ENCODE data around the gene CNGA4.
"Not testable (repeated sequence)": the region's sequence is repeated elsewhere in the genome, so short reads cannot be mapped to it uniquely, and the experiment has no call there.

The CNGA4 gene

DNA sequence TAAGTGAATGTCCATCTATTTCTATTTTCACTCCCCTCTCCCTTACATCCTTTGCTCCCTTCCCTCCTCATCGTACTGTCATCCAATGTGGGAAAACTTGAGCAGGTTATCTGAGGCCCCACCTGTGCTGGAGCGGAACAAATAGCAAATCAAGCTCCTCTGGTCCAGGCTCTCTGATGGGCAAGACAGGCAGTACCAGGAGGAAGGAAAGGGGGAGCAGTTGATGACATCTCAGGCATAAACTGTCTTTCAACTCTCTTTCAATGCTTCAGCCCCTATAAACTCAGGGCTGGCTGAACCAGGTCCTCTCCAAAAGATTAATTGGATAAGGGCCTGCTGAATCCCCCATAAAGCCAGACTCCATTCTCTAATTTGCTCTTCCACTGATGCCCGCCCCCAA, 19.3 kb downstream of the CNGA4 start:
- H3K27ac ChIP-seq (ENCODE audit: low read depth, low read length) = no peak overlapping the region
- no peaks in the 10 kb centered on the region for H3K9me3 ChIP-seq (ENCODE audit: control insufficient read depth in 5 of 5, low read length in 5 of 5)
- H3K9ac ChIP-seq (ENCODE audit: low read length in 5 of 5) = no peak overlapping the region
- peaks cover 0 to 17% (median 12%) of the 10 kb centered on the region in 5 donors for H3K4me1 ChIP-seq (ENCODE audit: control insufficient read depth in 5 of 5, insufficient read depth in 5 of 5, low read length in 5 of 5)
- no peak overlapping the region for H3K4me3 ChIP-seq (ENCODE audit: low read depth in 1 of 5, low read length in 5 of 5)
- peaks cover 20 to 46% (median 26%) of the 10 kb centered on the region in 5 donors for H3K27me3 ChIP-seq (ENCODE audit: control insufficient read depth in 5 of 5, insufficient read depth in 4 of 5, low read length in 5 of 5)
- no peaks in the 10 kb centered on the region for H3K36me3 ChIP-seq (ENCODE audit: control insufficient read depth in 5 of 5, insufficient read depth in 5 of 5, low read length in 5 of 5)

DNA sequence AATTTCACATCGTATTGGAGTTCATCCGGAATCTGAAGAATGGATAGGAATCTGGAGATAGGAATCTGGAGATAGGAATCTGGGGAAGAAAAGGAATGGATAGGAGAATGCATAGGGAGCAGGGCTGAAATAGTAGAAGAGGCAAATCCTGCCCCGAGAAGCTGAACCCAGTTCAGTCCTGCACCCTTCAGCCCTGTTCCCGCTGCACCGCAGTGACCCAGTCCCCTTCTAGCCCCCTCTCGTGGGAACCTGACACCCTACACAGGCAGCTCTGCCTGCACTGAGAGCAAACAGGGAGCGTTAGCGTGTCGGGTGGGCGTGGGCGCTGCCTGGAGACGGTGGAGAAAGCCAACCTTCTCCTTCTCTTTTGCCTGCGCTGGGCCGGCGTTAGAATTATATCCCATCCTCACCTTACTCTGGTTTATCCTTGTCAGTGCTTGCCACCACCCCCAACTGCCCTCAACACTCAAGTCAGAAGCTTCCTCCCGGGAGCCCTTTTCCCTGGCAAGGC, 19.7 kb downstream of the CNGA4 start:
- peaks cover 0 to 17% (median 12%) of the 10 kb centered on the region in 5 donors for H3K4me1 ChIP-seq (ENCODE audit: control insufficient read depth in 5 of 5, insufficient read depth in 5 of 5, low read length in 5 of 5)
- H3K9me3 ChIP-seq (ENCODE audit: control insufficient read depth in 5 of 5, low read length in 5 of 5) = no peaks in the 10 kb centered on the region
- peak overlapping the region in 4 of 5 donors; percentile 20 to 59 (median 54) for H3K4me3 ChIP-seq (ENCODE audit: low read depth in 1 of 5, low read length in 5 of 5)
- no peak overlapping the region for H3K27ac ChIP-seq (ENCODE audit: low read depth, low read length)
- H3K27me3 ChIP-seq (ENCODE audit: control insufficient read depth in 5 of 5, insufficient read depth in 4 of 5, low read length in 5 of 5) = peaks cover 20 to 46% (median 26%) of the 10 kb centered on the region in 5 donors
- H3K36me3 ChIP-seq (ENCODE audit: control insufficient read depth in 5 of 5, insufficient read depth in 5 of 5, low read length in 5 of 5) = no peaks in the 10 kb centered on the region
- no peak overlapping the region for H3K9ac ChIP-seq (ENCODE audit: low read length in 5 of 5)

DNA sequence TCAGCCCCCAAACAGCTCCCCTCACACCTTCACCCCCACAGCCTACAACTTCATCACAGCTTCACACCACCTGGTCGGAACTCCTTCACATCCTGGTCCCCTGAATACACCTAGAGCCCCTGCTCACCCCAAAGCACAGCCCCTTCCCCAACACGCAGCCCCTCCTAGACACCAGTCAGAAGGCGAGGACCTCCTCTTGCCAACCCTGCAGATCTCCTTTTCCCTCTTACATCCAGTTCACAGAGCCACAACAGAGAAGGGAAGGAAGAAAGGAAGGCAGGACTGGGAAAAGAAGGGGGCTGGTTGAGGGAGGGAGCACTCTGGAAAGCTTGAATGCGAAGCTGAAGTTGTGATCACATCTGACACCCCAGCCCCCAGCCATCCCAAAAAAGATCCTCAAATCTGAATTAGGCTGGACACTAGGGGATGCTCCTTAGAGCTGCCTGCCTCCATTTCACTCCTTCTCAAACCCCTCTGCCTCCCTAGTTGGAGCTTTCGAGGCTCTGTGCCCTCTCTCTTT, 21.4 kb downstream of the CNGA4 start:
- no peak overlapping the region for H3K27ac ChIP-seq (ENCODE audit: low read depth, low read length)

GRCh38 chr11:6263662-6264061, 24.8 kb downstream of the CNGA4 start:
- Histone ChIP-seq H3K4me1 (ENCODE audit: control insufficient read depth in 5 of 5, insufficient read depth in 5 of 5, low read length in 5 of 5) (peaks cover 0 to 14% (median 9%) of the 10 kb centered on the region in 5 donors), H3K4me3 (ENCODE audit: low read depth in 1 of 5, low read length in 5 of 5) (no peak overlapping the region), H3K9ac (ENCODE audit: low read length in 5 of 5) (no peak overlapping the region), H3K27me3 (ENCODE audit: control insufficient read depth in 5 of 5, insufficient read depth in 4 of 5, low read length in 5 of 5) (peaks cover 11 to 23% (median 16%) of the 10 kb centered on the region in 5 donors), H3K36me3 (ENCODE audit: control insufficient read depth in 5 of 5, insufficient read depth in 5 of 5, low read length in 5 of 5) (no peaks in the 10 kb centered on the region), H3K9me3 (ENCODE audit: control insufficient read depth in 5 of 5, low read length in 5 of 5) (no peaks in the 10 kb centered on the region), H3K27ac (ENCODE audit: low read depth, low read length) (no peak overlapping the region)

More for the DNA sequence above, 21.4 kb downstream of the CNGA4 start:
- Histone ChIP-seq H3K4me3 (ENCODE audit: low read depth in 1 of 5, low read length in 5 of 5) (no peak overlapping the region), H3K9ac (ENCODE audit: low read length in 5 of 5) (no peak overlapping the region), H3K4me1 (ENCODE audit: control insufficient read depth in 5 of 5, insufficient read depth in 5 of 5, low read length in 5 of 5) (peaks cover 0 to 17% (median 12%) of the 10 kb centered on the region in 5 donors), H3K36me3 (ENCODE audit: control insufficient read depth in 5 of 5, insufficient read depth in 5 of 5, low read length in 5 of 5) (no peaks in the 10 kb centered on the region), H3K27me3 (ENCODE audit: control insufficient read depth in 5 of 5, insufficient read depth in 4 of 5, low read length in 5 of 5) (peaks cover 20 to 43% (median 29%) of the 10 kb centered on the region in 5 donors), H3K9me3 (ENCODE audit: control insufficient read depth in 5 of 5, low read length in 5 of 5) (no peaks in the 10 kb centered on the region)

DNA sequence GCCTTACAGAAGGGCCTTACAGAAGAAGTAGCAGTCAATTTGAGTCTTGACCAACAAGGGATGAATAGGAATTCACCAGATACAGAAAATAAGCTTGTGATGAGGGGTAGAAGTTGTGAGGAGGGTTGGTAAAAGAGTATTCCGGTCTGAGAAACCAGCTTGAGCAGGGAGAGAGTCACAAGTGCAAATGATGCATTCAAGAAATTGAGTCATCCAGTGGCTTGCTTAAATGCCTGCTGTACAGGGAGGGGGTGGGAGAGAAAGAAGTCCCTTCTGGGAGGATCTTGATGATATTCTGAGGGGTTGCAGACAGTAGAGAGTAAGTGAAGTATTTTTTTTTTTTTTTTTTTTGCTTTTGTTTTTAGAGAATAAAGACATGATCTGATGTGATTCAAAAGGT, 29.9 kb downstream of the CNGA4 start:
- H3K4me1 ChIP-seq (ENCODE audit: control insufficient read depth in 5 of 5, insufficient read depth in 5 of 5, low read length in 5 of 5) = no peaks in the 10 kb centered on the region
- H3K27me3 ChIP-seq (ENCODE audit: control insufficient read depth in 5 of 5, insufficient read depth in 4 of 5, low read length in 5 of 5) = peaks cover 3 to 7% (median 3%) of the 10 kb centered on the region in 5 donors
- H3K9ac ChIP-seq (ENCODE audit: low read length in 5 of 5) = no peak overlapping the region
- H3K4me3 ChIP-seq (ENCODE audit: low read depth in 1 of 5, low read length in 5 of 5) = no peak overlapping the region
- H3K36me3 ChIP-seq (ENCODE audit: control insufficient read depth in 5 of 5, insufficient read depth in 5 of 5, low read length in 5 of 5) = no peaks in the 10 kb centered on the region
- no peak overlapping the region for H3K27ac ChIP-seq (ENCODE audit: low read depth, low read length)
- no peaks in the 10 kb centered on the region for H3K9me3 ChIP-seq (ENCODE audit: control insufficient read depth in 5 of 5, low read length in 5 of 5)

- Histone ChIP-seq H3K9ac (ENCODE audit: low read length in 5 of 5) (no peak overlapping the region), H3K36me3 (ENCODE audit: control insufficient read depth in 5 of 5, insufficient read depth in 5 of 5, low read length in 5 of 5) (no peaks in the 10 kb centered on the region), H3K9me3 (ENCODE audit: control insufficient read depth in 5 of 5, low read length in 5 of 5) (no peaks in the 10 kb centered on the region), H3K27ac (ENCODE audit: low read depth, low read length) (no peak overlapping the region), H3K4me3 (ENCODE audit: low read depth in 1 of 5, low read length in 5 of 5) (no peak overlapping the region), H3K27me3 (ENCODE audit: control insufficient read depth in 5 of 5, insufficient read depth in 4 of 5, low read length in 5 of 5) (peaks cover 0 to 7% (median 3%) of the 10 kb centered on the region in 5 donors), H3K4me1 (ENCODE audit: control insufficient read depth in 5 of 5, insufficient read depth in 5 of 5, low read length in 5 of 5) (no peaks in the 10 kb centered on the region)
These were observed 31.1 kb downstream of the CNGA4 start for GRCh38 chr11:6269994-6270393.

GRCh38 chr11:6270584-6271246, 31.8 kb downstream of the CNGA4 start:
- no peak overlapping the region for H3K4me3 ChIP-seq (ENCODE audit: low read depth in 1 of 5, low read length in 5 of 5)
- no peaks in the 10 kb centered on the region for H3K4me1 ChIP-seq (ENCODE audit: control insufficient read depth in 5 of 5, insufficient read depth in 5 of 5, low read length in 5 of 5)

GRCh38 chr11:6271598-6271997, 32.7 kb downstream of the CNGA4 start:
- Histone ChIP-seq H3K4me1 (ENCODE audit: control insufficient read depth in 5 of 5, insufficient read depth in 5 of 5, low read length in 5 of 5) (no peaks in the 10 kb centered on the region), H3K4me3 (ENCODE audit: low read depth in 1 of 5, low read length in 5 of 5) (no peak overlapping the region), H3K9me3 (ENCODE audit: control insufficient read depth in 5 of 5, low read length in 5 of 5) (peaks cover 0 to 2% (median 0%) of the 10 kb centered on the region in 5 donors), H3K27me3 (ENCODE audit: control insufficient read depth in 5 of 5, insufficient read depth in 4 of 5, low read length in 5 of 5) (peaks cover 0 to 7% (median 3%) of the 10 kb centered on the region in 5 donors), H3K36me3 (ENCODE audit: control insufficient read depth in 5 of 5, insufficient read depth in 5 of 5, low read length in 5 of 5) (no peaks in the 10 kb centered on the region), H3K9ac (ENCODE audit: low read length in 5 of 5) (no peak overlapping the region), H3K27ac (ENCODE audit: low read depth, low read length) (no peak overlapping the region)

More at GRCh38 chr11:6270584-6271246, 31.8 kb downstream of the CNGA4 start:
- Histone ChIP-seq H3K36me3 (ENCODE audit: control insufficient read depth in 5 of 5, insufficient read depth in 5 of 5, low read length in 5 of 5) (no peaks in the 10 kb centered on the region), H3K9me3 (ENCODE audit: control insufficient read depth in 5 of 5, low read length in 5 of 5) (no peaks in the 10 kb centered on the region), H3K27me3 (ENCODE audit: control insufficient read depth in 5 of 5, insufficient read depth in 4 of 5, low read length in 5 of 5) (peaks cover 0 to 7% (median 3%) of the 10 kb centered on the region in 5 donors), H3K9ac (ENCODE audit: low read length in 5 of 5) (no peak overlapping the region), H3K27ac (ENCODE audit: low read depth, low read length) (no peak overlapping the region)

DNA sequence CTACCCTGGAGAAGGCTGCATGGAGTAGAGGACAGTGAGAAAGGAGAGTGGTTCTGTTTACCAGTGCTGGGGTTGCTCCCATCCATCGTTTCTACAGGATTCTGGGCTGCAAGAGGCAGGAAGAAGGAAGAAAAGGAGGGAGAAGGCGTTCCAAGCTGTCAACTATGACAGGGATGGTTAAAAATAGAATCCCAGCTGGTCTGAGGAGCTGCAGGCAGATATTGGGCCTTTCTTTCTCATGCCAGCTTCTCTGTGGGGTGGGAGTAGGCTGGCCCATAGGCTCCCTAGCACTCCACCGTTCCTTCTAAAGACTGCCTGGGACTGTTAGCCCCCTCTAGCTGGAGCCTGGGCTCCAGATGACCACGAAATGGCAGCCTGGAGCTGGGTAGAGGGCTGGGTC, 34.3 kb downstream of the CNGA4 start:
- peaks cover 0 to 7% (median 3%) of the 10 kb centered on the region in 5 donors for H3K27me3 ChIP-seq (ENCODE audit: control insufficient read depth in 5 of 5, insufficient read depth in 4 of 5, low read length in 5 of 5)
- no peak overlapping the region for H3K4me3 ChIP-seq (ENCODE audit: low read depth in 1 of 5, low read length in 5 of 5)
- no peak overlapping the region for H3K9ac ChIP-seq (ENCODE audit: low read length in 5 of 5)
- H3K9me3 ChIP-seq (ENCODE audit: control insufficient read depth in 5 of 5, low read length in 5 of 5) = peaks cover 0 to 3% (median 0%) of the 10 kb centered on the region in 5 donors
- no peaks in the 10 kb centered on the region for H3K36me3 ChIP-seq (ENCODE audit: control insufficient read depth in 5 of 5, insufficient read depth in 5 of 5, low read length in 5 of 5)
- H3K4me1 ChIP-seq (ENCODE audit: control insufficient read depth in 5 of 5, insufficient read depth in 5 of 5, low read length in 5 of 5) = no peaks in the 10 kb centered on the region
- no peak overlapping the region for H3K27ac ChIP-seq (ENCODE audit: low read depth, low read length)

DNA sequence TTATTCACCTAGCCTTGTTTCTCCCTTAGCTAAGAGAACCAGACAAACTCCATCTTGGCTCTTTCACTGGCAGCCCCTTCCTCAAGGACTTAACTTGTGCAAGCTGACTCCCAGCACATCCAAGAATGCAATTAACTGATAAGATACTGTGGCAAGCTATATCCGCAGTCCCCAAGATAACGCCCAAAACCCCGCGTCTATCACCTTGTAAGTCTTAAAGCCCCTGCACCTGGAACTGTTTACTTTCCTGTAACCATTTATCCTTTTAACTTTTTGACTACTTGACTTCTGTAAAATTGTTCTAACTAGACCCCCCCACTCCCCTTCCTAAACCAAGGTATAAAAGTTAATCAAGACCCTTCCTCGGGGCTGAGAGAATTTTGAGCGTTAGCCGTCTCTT, 41.9 kb downstream of the CNGA4 start:
- H3K36me3 ChIP-seq (ENCODE audit: control insufficient read depth in 5 of 5, insufficient read depth in 5 of 5, low read length in 5 of 5); H3K27me3 ChIP-seq (ENCODE audit: control insufficient read depth in 5 of 5, insufficient read depth in 4 of 5, low read length in 5 of 5); H3K9me3 ChIP-seq (ENCODE audit: control insufficient read depth in 5 of 5, low read length in 5 of 5); H3K9ac ChIP-seq (ENCODE audit: low read length in 5 of 5); H3K27ac ChIP-seq (ENCODE audit: low read depth, low read length); H3K4me1 ChIP-seq (ENCODE audit: control insufficient read depth in 5 of 5, insufficient read depth in 5 of 5, low read length in 5 of 5); H3K4me3 ChIP-seq (ENCODE audit: low read depth in 1 of 5, low read length in 5 of 5): not testable (repeated sequence)

All from subcutaneous abdominal adipose tissue (tissue), 5 donors.